ENCODE measurements around the gene NELL1. TPM values are rescaled to one million over a fixed set of nuclear protein-coding genes. Genes with fewer than 3 reads are reported as not detected.

The NELL1 gene
- total and polyA plus RNA-seq, 4 donors, result 0.05 to 0.31 (median 0.12) TPM; not detected in 1

GRCh38 chr11:21495879-21496278 lies 826.5 kb downstream of the NELL1 start:
- ATAC-seq (ENCODE audit: insufficient read depth, low FRiP score), result no peak
- WGBS, 2 donors, result 95 to 96% methylated on average over 1 of the region's 1 CpG

DNA sequence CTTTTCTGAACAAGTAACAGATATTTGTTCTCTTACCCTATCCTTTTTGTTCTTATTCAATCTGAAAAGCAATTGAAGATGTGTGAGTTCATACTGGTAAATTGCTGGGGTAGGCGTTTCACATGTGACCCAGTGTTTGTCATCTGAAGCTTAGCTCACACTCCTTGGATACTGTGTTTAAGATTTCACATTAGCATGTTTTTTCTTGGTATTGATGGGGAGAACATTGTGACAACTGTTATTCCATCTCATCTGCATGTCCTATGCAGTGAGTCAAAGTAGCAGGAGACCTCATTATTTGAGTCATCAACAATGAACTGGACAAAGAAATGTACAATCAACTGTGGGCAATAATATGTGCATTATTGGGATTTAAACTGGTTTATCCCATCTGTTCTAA lies 831.9 kb downstream of the NELL1 start:
- DNase-seq (no peak), ATAC-seq (ENCODE audit: insufficient read depth, low FRiP score) (no peak)
- no peaks in the 10 kb centered on the region for H3K27me3 ChIP-seq (ENCODE audit: control insufficient read depth in 3 of 3, insufficient read depth in 3 of 3, low read length in 2 of 3)
- H3K4me1 ChIP-seq (ENCODE audit: control insufficient read depth in 5 of 5, insufficient read depth in 5 of 5, low read length in 5 of 5), result no peaks in the 10 kb centered on the region
- H3K27ac ChIP-seq (ENCODE audit: low read depth in 1 of 2, low read length in 1 of 2), result no peak overlapping the region
- 82 to 87% methylated on average over 1 of the region's 1 CpG for WGBS, 2 donors
- H3K9ac ChIP-seq (ENCODE audit: insufficient read depth in 1 of 2, low read length in 2 of 2), result no peak overlapping the region
- H3K9me3 ChIP-seq (ENCODE audit: control insufficient read depth in 4 of 4, insufficient read depth in 3 of 4, low read length in 3 of 4), result no peaks in the 10 kb centered on the region
- TF ChIP-seq CTCF (IDR thresholded peaks at IDR 0.05; ENCODE audit: control extremely low read depth, extremely low read depth), result no peak
- no peaks in the 10 kb centered on the region for H3K36me3 ChIP-seq (ENCODE audit: control insufficient read depth in 4 of 4, insufficient read depth in 4 of 4, low read length in 4 of 4)
- no peak overlapping the region for H3K4me3 ChIP-seq

More at GRCh38 chr11:21495879-21496278, 826.5 kb downstream of the NELL1 start:
- H3K4me1 ChIP-seq (ENCODE audit: control insufficient read depth in 5 of 5, insufficient read depth in 5 of 5, low read length in 5 of 5), result no peaks in the 10 kb centered on the region
- TF ChIP-seq CTCF (IDR thresholded peaks at IDR 0.05; ENCODE audit: control extremely low read depth, extremely low read depth), result no peak
- H3K9me3 ChIP-seq (ENCODE audit: control insufficient read depth in 4 of 4, insufficient read depth in 3 of 4, low read length in 3 of 4), result peaks cover 0 to 4% (median 0%) of the 10 kb centered on the region in 4 donors
- no peak for DNase-seq
- no peaks in the 10 kb centered on the region for H3K36me3 ChIP-seq (ENCODE audit: control insufficient read depth in 4 of 4, insufficient read depth in 4 of 4, low read length in 4 of 4)
- H3K9ac ChIP-seq (ENCODE audit: insufficient read depth in 1 of 2, low read length in 2 of 2), result no peak overlapping the region
- H3K27me3 ChIP-seq (ENCODE audit: control insufficient read depth in 3 of 3, insufficient read depth in 3 of 3, low read length in 2 of 3), result no peaks in the 10 kb centered on the region
- H3K27ac ChIP-seq (ENCODE audit: low read depth in 1 of 2, low read length in 1 of 2), result no peak overlapping the region
- no peak overlapping the region for H3K4me3 ChIP-seq

- H3K4me1 ChIP-seq (ENCODE audit: control insufficient read depth in 5 of 5, insufficient read depth in 5 of 5, low read length in 5 of 5), result no peaks in the 10 kb centered on the region
- ATAC-seq (ENCODE audit: insufficient read depth, low FRiP score), result no peak
- 82 to 84% methylated on average over 1 of the region's 1 CpG for WGBS, 2 donors
- DNase-seq, result no peak
- no peak overlapping the region for H3K9ac ChIP-seq (ENCODE audit: insufficient read depth in 1 of 2, low read length in 2 of 2)
- TF ChIP-seq CTCF (IDR thresholded peaks at IDR 0.05; ENCODE audit: control extremely low read depth, extremely low read depth), result no peak
- no peaks in the 10 kb centered on the region for H3K27me3 ChIP-seq (ENCODE audit: control insufficient read depth in 3 of 3, insufficient read depth in 3 of 3, low read length in 2 of 3)
- no peaks in the 10 kb centered on the region for H3K36me3 ChIP-seq (ENCODE audit: control insufficient read depth in 4 of 4, insufficient read depth in 4 of 4, low read length in 4 of 4)
- H3K9me3 ChIP-seq (ENCODE audit: control insufficient read depth in 4 of 4, insufficient read depth in 3 of 4, low read length in 3 of 4), result no peaks in the 10 kb centered on the region
- H3K4me3 ChIP-seq, result no peak overlapping the region
- no peak overlapping the region for H3K27ac ChIP-seq (ENCODE audit: low read depth in 1 of 2, low read length in 1 of 2)
Observed at GRCh38 chr11:21505070-21505469, 835.7 kb downstream of the NELL1 start.

DNA sequence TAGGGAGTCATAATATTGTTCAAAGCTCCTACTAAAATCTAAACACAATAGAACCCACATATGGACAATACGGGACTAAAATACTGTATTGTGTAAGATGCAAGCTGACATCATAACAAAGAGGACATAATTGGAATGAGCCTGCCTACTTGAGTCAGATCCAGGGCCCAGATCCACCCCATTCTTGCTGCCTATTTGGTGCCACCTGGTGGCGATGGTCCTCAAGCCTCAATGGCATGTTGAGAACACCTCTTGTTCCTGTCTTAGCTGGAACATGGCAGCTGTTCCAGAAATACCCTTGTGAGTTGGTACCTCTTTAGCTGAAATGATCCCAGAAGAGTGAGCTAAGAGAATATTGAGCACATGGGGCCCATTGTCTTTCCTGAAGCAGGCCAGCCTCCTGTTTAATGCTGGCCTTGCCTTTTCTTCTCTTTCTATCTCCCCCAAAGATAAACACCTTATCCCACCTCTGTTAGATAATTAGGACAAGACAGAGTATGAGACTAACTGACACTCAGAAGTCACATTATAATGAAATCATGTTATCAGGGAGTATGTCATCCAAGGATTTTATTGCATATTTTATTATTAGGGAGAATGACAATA lies 842.6 kb downstream of the NELL1 start:
- Histone ChIP-seq H3K9ac (ENCODE audit: insufficient read depth in 1 of 2, low read length in 2 of 2) (no peak overlapping the region), H3K4me1 (ENCODE audit: control insufficient read depth in 5 of 5, insufficient read depth in 5 of 5, low read length in 5 of 5) (no peaks in the 10 kb centered on the region), H3K27me3 (ENCODE audit: control insufficient read depth in 3 of 3, insufficient read depth in 3 of 3, low read length in 2 of 3) (no peaks in the 10 kb centered on the region), H3K36me3 (ENCODE audit: control insufficient read depth in 4 of 4, insufficient read depth in 4 of 4, low read length in 4 of 4) (no peaks in the 10 kb centered on the region), H3K9me3 (ENCODE audit: control insufficient read depth in 4 of 4, insufficient read depth in 3 of 4, low read length in 3 of 4) (no peaks in the 10 kb centered on the region), H3K4me3 (no peak overlapping the region), H3K27ac (ENCODE audit: low read depth in 1 of 2, low read length in 1 of 2) (no peak overlapping the region)
- 26 to 35% methylated on average over 2 of the region's 2 CpGs for WGBS, 2 donors
- ATAC-seq (ENCODE audit: insufficient read depth, low FRiP score) (no peak), DNase-seq (peak; percentile 50 to 71 (median 65))
- TF ChIP-seq CTCF (IDR thresholded peaks at IDR 0.05; ENCODE audit: control extremely low read depth, extremely low read depth), result peak; percentile 6
